DLD1 (cell line): ENCODE measurements around the gene GTF2A2.
"Not testable (repeated sequence)": the region's sequence is repeated elsewhere in the genome, so short reads cannot be mapped to it uniquely, and the experiment has no call there.

ENCODE experiments used
- in situ Hi-C: cut with HindIII; loops from 2 replicates; pipeline ENCODE4 v1.10.0; 2017; ENCODE audit warnings: low sequenced_read_pairs

GTF2A2 gene

GRCh38 chr15:59656897-59657634, at the start of gene GTF2A2:
TSS of gene GTF2A2 (minus strand) at chr15:59657515. CDS start at chr15:59652277, 5,238 bp downstream.
- in situ Hi-C loops = no loop called here

GRCh38 chr15:59703979-59704796, 46.9 kb upstream of the GTF2A2 start:
- in situ Hi-C loops = no loop called here

GRCh38 chr15:59702351-59702750, 45.0 kb upstream of the GTF2A2 start:
- in situ Hi-C loops = no loop called here

GRCh38 chr15:59701880-59702279, 44.6 kb upstream of the GTF2A2 start:
- in situ Hi-C loops = no loop called here

GRCh38 chr15:59699810-59700431, 42.6 kb upstream of the GTF2A2 start:
- in situ Hi-C loops = no loop called here

- in situ Hi-C loops = not testable (repeated sequence)
Observed at GRCh38 chr15:59698065-59698464, 40.8 kb upstream of the GTF2A2 start.

GRCh38 chr15:59696332-59696731, 39.0 kb upstream of the GTF2A2 start:
- in situ Hi-C loops = no loop called here

GRCh38 chr15:59694779-59695178, 37.5 kb upstream of the GTF2A2 start:
- in situ Hi-C loops = no loop called here

- in situ Hi-C loops = no loop called here
Observed at GRCh38 chr15:59691194-59691805, 34.0 kb upstream of the GTF2A2 start.

- in situ Hi-C loops = no loop called here
Observed at GRCh38 chr15:59689626-59690236, 32.4 kb upstream of the GTF2A2 start.

GRCh38 chr15:59688782-59689625, 31.7 kb upstream of the GTF2A2 start, which contains the start of gene BNIP2:
TSS of gene BNIP2 (minus strand) at chr15:59689320. CDS start at chr15:59682457, 6,863 bp downstream.
- in situ Hi-C loops = no loop called here

- in situ Hi-C loops = no loop called here
Observed at GRCh38 chr15:59688423-59688781, 31.1 kb upstream of the GTF2A2 start.

GRCh38 chr15:59687836-59688235, 30.5 kb upstream of the GTF2A2 start:
- in situ Hi-C loops = no loop called here

- in situ Hi-C loops = no loop called here
Observed at GRCh38 chr15:59686389-59686788, 29.1 kb upstream of the GTF2A2 start.

- in situ Hi-C loops = no loop called here
Observed at GRCh38 chr15:59685737-59686297, 28.5 kb upstream of the GTF2A2 start.

GRCh38 chr15:59680870-59681269, 23.6 kb upstream of the GTF2A2 start:
- in situ Hi-C loops = no loop called here

- in situ Hi-C loops = no loop called here
Observed at GRCh38 chr15:59680346-59680745, 23.0 kb upstream of the GTF2A2 start.

- in situ Hi-C loops = no loop called here
Observed at GRCh38 chr15:59678620-59679019, 21.3 kb upstream of the GTF2A2 start.

GRCh38 chr15:59678172-59678571, 20.9 kb upstream of the GTF2A2 start:
- in situ Hi-C loops = no loop called here

GRCh38 chr15:59676565-59676964, 19.2 kb upstream of the GTF2A2 start:
- in situ Hi-C loops = no loop called here
